GM12892 (cell line): ENCODE results near the gene STIM2.

Source experiments
- POLR2A ChIP-seq: IDR thresholded peaks from 2 replicates; pipeline ENCODE4 v1.6.1; 2011; ENCODE audit warnings: low read depth, low read length, control low read depth
- POLR2AphosphoS5 ChIP-seq: IDR thresholded peaks from 2 replicates; pipeline ENCODE4 v1.6.1; 2011; ENCODE audit warnings: low read depth, low read length, control low read depth

DNA sequence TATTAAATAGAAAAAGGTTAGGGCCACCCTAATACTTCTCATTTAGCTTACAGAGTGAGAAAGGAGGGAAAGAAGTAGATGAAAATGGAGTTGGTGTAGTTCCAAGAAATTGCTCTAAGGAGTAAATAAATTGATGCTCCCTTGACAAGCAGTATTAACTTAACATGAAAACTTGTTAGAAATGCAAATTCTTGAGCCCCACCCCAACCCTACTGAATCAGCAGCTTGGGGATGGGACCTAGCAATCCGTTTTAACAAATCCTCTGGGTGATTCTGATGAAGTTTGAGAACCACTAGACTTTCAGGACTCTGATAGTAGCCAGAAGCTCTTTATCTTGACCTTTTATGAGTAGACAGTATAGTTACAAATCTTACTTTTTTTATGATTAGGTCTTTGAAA is 74.8 kb downstream of the STIM2 start:
- TF ChIP-seq POLR2A: no peak
- no peak for TF ChIP-seq POLR2AphosphoS5
